Liver (tissue), 9 donors: ENCODE measurements around the gene TAS2R38. TPM values are rescaled to one million over a fixed set of nuclear protein-coding genes. Genes with fewer than 3 reads are reported as not detected.
A peak's percentile ranks its signal among the peaks of the same experiment; 100 is the strongest.

Experiments
- DNase-seq: peaks from one replicate; pipeline ENCODE4 v3.0.0-alpha.2; 2017; ENCODE audit warnings: low spot score
- H3K27ac ChIP-seq, 2 donors: one replicate each; pipeline ENCODE4 v1.7.0; 2013; ENCODE audit warnings: inconsistent platforms in 2 of 2, low read length in 2 of 2, control low read depth in 1 of 2, low read depth in 1 of 2, mild to moderate bottlenecking in 1 of 2
- H3K27me3 ChIP-seq, 4 donors: one replicate each; pipeline versions ENCODE4 v1.6.1 to v1.7.0; 2013; ENCODE audit warnings: low read length in 3 of 4, inconsistent platforms in 1 of 4, mild to moderate bottlenecking in 1 of 4, moderate library complexity in 1 of 4; ENCODE audit not compliant: control insufficient read depth in 4 of 4, insufficient read depth in 4 of 4
- H3K36me3 ChIP-seq, 4 donors: one replicate each; pipeline versions ENCODE4 v1.6.1 to v1.7.0; 2013; ENCODE audit warnings: low read length in 3 of 4, mild to moderate bottlenecking in 3 of 4, low read depth in 1 of 4, moderate library complexity in 1 of 4; ENCODE audit not compliant: control insufficient read depth in 4 of 4, insufficient read depth in 3 of 4
- H3K4me1 ChIP-seq, 4 donors: one replicate each; pipeline versions ENCODE4 v1.6.1 to v1.7.0; 2013; ENCODE audit warnings: low read length in 3 of 4, mild to moderate bottlenecking in 3 of 4, moderate library complexity in 1 of 4; ENCODE audit not compliant: control insufficient read depth in 4 of 4, insufficient read depth in 4 of 4
- H3K4me3 ChIP-seq, 3 donors: one replicate each; pipeline versions ENCODE4 v1.6.1 to v1.7.0; 2013; ENCODE audit warnings: low read length in 3 of 3, control low read depth in 1 of 3, low read depth in 1 of 3, mild to moderate bottlenecking in 1 of 3
- H3K9ac ChIP-seq, 2 donors: one replicate each; pipeline ENCODE4 v1.7.0; 2013; ENCODE audit warnings: low read length in 2 of 2, mild to moderate bottlenecking in 2 of 2, moderate library complexity in 2 of 2, control low read depth in 1 of 2, low read depth in 1 of 2
- H3K9me3 ChIP-seq, 4 donors: one replicate each; pipeline versions ENCODE4 v1.6.1 to v1.7.0; 2013; ENCODE audit warnings: low read length in 3 of 4; ENCODE audit not compliant: control insufficient read depth in 4 of 4
- ATF3 ChIP-seq: IDR thresholded peaks from 2 replicates; pipeline ENCODE4 v1.6.1; 2016; ENCODE audit warnings: antibody characterized with exemption
- CTCF ChIP-seq: fragments of 150-350 bp; IDR thresholded peaks from 2 replicates; pipeline ENCODE4 v1.5.1; 2017; ENCODE audit warnings: improper control_type of control experiment, low read depth, low read length; ENCODE audit not compliant: missing input control
- FOXA1 ChIP-seq: IDR thresholded peaks from 2 replicates; pipeline ENCODE4 v1.6.1; 2016; ENCODE audit warnings: antibody characterized with exemption
- GABPA ChIP-seq, 2 donors: IDR thresholded peaks in 1 of 2; conservative IDR thresholded peaks in 1 of 2; 2 replicates each; pipeline ENCODE4 v1.6.1; 2016; ENCODE audit warnings: antibody characterized with exemption in 2 of 2, mild to moderate bottlenecking in 1 of 2, moderate library complexity in 1 of 2
- HNF4A ChIP-seq, 2 donors: conservative IDR thresholded peaks; 2 replicates each; pipeline ENCODE4 v1.6.1; 2016; ENCODE audit warnings: antibody characterized with exemption in 2 of 2, mild to moderate bottlenecking in 2 of 2
- HNF4G ChIP-seq: IDR thresholded peaks from 2 replicates; pipeline ENCODE4 v1.6.1; 2016; ENCODE audit warnings: antibody characterized with exemption
- JUND ChIP-seq, 2 donors: IDR thresholded peaks; 2 replicates each; pipeline ENCODE4 v1.6.1; 2016; ENCODE audit warnings: antibody characterized with exemption in 2 of 2
- MAX ChIP-seq: IDR thresholded peaks from 2 replicates; pipeline ENCODE4 v1.6.1; 2016; ENCODE audit warnings: antibody characterized with exemption
- NR2F2 ChIP-seq: IDR thresholded peaks from 2 replicates; pipeline ENCODE4 v1.6.1; 2016; ENCODE audit warnings: antibody characterized with exemption
- RAD21 ChIP-seq, 2 donors: IDR thresholded peaks; 2 replicates each; pipeline ENCODE4 v1.6.1; 2016; ENCODE audit warnings: antibody characterized with exemption in 2 of 2, mild to moderate bottlenecking in 2 of 2
- REST ChIP-seq: IDR thresholded peaks from 2 replicates; pipeline ENCODE4 v1.6.1; 2016; ENCODE audit warnings: antibody characterized with exemption, mild to moderate bottlenecking
- RXRA ChIP-seq, 2 donors: IDR thresholded peaks; 2 replicates each; pipeline ENCODE4 v1.6.1; 2017 to 2018; ENCODE audit warnings: antibody characterized with exemption in 2 of 2, mild to moderate bottlenecking in 1 of 2
- SP1 ChIP-seq: IDR thresholded peaks from 2 replicates; pipeline ENCODE4 v1.6.1; 2018; ENCODE audit warnings: antibody characterized with exemption, mild to moderate bottlenecking
- TAF1 ChIP-seq: conservative IDR thresholded peaks from 2 replicates; pipeline ENCODE4 v1.6.1; 2016; ENCODE audit warnings: antibody characterized with exemption, mild to moderate bottlenecking
- YY1 ChIP-seq: IDR thresholded peaks from 2 replicates; pipeline ENCODE4 v1.6.1; 2016; ENCODE audit warnings: antibody characterized with exemption, mild to moderate bottlenecking
- ZBTB33 ChIP-seq: IDR thresholded peaks from 2 replicates; pipeline ENCODE4 v1.6.1; 2016; ENCODE audit warnings: antibody characterized with exemption
- WGBS: extraction: QIAGEN DNeasy Blood & Tissue Kit; methylation state at CpG from one replicate; pipeline ENCODE4 v1.1.7; 2013; 5-methylcytosine and 5-hydroxymethylcytosine counted together
- polyA plus RNA-seq, 2 donors: library from polyadenylated mRNA; stranded (reverse) in 1 of 2; unstranded in 1 of 2; fragments of 200-250 nt in 1 of 2; fragments of >200 nt in 1 of 2; fragmentation: Nextera tagmentation in 1 of 2; extraction: Ambion mirVana in 1 of 2; gene quantifications; one replicate each; pipeline versions ENCODE4 v1.2.1 to v1.2.3, GENCODE V29; 2013 to 2015
- total RNA-seq, 2 donors: library from RNA; depleted of rRNA; stranded (reverse); fragments of >200 nt; gene quantifications; one replicate each; pipeline ENCODE4 v1.2.3, GENCODE V29; 2014
- donor health status: healthy.
- donor health status: healthy.
- donor health status: healthy.
- donor health status: healthy.
- donor health status: healthy.

The TAS2R38 gene
- total and polyA plus RNA-seq, 4 donors, result not detected

GRCh38 chr7:141976524-141977245, 3.1 kb upstream of the TAS2R38 start:
- TF ChIP-seq CTCF (no peak), RAD21 (IDR thresholded peaks at IDR 0.05) (peak in 1 of 2 donors; percentile 2)
- Histone ChIP-seq H3K27ac (no peak overlapping the region), H3K4me1 (peaks cover 0 to 6% (median 4%) of the 10 kb centered on the region in 4 donors), H3K4me3 (no peak overlapping the region), H3K9me3 (no peaks in the 10 kb centered on the region), H3K36me3 (no peaks in the 10 kb centered on the region), H3K27me3 (peaks cover 0 to 1% (median 0%) of the 10 kb centered on the region in 4 donors), H3K9ac (no peak overlapping the region)
- 39% methylated on average over 11 of the region's 11 CpGs for WGBS
- no peak for DNase-seq

GRCh38 chr7:141975806-141976523, 2.4 kb upstream of the TAS2R38 start:
- Histone ChIP-seq H3K36me3 (no peaks in the 10 kb centered on the region), H3K4me1 (peaks cover 0 to 6% (median 4%) of the 10 kb centered on the region in 4 donors), H3K27me3 (peaks cover 0 to 4% (median 0%) of the 10 kb centered on the region in 4 donors), H3K27ac (no peak overlapping the region), H3K9ac (no peak overlapping the region), H3K9me3 (no peaks in the 10 kb centered on the region), H3K4me3 (peak overlapping the region in 2 of 3 donors; percentile 30 to 47)
- WGBS, result 14% methylated on average over 21 of the region's 21 CpGs
- DNase-seq, result peak; percentile 69
- TF ChIP-seq CTCF (peak; percentile 80), REST (no peak), RXRA (IDR thresholded peaks at IDR 0.05) (no peak), SP1 (no peak), FOXA1 (no peak), NR2F2 (no peak), YY1 (peak; percentile 42), GABPA (IDR thresholded peaks at IDR 0.05 in 1 of 2, conservative IDR thresholded peaks at IDR 0.05 in 1 of 2) (no peak), TAF1 (no peak), MAX (no peak), ZBTB33 (no peak), RAD21 (IDR thresholded peaks at IDR 0.05) (peak; percentile 97 to 99), ATF3 (no peak), JUND (IDR thresholded peaks at IDR 0.05) (no peak), HNF4G (no peak), HNF4A (conservative IDR thresholded peaks at IDR 0.05) (no peak)
